ENCODE measurements around the gene MIAT.

Gene MIAT

DNA sequence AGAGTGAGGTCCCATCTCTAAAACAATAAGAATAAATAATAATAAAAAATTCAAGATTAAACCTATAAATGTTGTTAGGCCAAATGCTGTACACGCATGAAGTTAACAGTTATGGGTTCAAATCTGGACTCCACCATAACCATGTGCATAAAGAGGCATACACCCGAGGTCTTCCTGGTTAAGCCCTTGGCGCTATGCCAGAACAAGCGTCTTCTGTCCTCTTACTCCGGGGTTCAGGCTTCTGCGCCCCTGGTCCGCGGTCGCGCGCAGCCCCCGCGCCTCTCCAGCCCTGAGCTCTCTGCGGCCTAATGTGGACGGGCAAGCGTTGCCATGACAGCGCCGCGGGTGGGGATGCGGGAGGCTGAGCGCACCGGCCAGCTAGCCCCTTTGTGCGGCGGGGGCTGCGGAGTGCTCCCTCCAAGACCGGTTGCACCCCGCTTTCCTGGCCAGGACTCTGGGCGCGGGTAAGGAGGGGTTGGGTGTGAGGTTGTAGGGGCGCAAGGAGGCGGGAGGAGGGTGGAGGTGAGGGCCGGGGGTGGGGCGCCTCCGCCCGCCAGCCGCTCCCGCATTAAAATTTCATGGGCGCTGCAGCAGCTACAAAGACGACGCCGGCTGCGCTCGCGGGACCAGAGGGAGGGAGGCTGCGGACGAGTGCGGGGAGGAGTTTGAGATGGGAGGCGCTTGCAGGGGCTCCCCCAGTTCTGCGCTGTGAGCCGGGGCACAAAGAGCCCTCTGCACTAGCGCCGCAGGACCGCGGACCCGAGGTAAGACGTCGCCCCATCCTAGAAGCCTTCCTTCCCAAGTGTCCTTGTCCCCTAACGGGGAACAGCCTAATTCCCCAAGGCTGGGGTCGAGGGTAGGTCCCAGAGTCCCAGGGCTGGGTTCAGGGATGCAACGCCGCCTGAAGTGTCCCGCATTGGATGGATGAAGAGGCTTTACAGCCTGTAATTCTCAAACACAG is at the start of gene MIAT:
Gene MIAT, plus strand, starts transcription at position 698 of the 961 bp plus-strand sequence.
- H3K4me3 ChIP-seq (ENCODE audit: low read depth in 1 of 2, low read length in 1 of 2) = peak within 1 kb of the TSS; percentile 65 to 68
- TF ChIP-seq, protein P1, sequence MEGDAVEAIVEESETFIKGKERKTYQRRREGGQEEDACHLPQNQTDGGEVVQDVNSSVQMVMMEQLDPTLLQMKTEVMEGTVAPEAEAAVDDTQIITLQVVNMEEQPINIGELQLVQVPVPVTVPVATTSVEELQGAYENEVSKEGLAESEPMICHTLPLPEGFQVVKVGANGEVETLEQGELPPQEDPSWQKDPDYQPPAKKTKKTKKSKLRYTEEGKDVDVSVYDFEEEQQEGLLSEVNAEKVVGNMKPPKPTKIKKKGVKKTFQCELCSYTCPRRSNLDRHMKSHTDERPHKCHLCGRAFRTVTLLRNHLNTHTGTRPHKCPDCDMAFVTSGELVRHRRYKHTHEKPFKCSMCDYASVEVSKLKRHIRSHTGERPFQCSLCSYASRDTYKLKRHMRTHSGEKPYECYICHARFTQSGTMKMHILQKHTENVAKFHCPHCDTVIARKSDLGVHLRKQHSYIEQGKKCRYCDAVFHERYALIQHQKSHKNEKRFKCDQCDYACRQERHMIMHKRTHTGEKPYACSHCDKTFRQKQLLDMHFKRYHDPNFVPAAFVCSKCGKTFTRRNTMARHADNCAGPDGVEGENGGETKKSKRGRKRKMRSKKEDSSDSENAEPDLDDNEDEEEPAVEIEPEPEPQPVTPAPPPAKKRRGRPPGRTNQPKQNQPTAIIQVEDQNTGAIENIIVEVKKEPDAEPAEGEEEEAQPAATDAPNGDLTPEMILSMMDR (IDR thresholded peaks at IDR 0.05) = no peak
- peaks cover 22% of the 10 kb centered on the region for H3K27me3 ChIP-seq
- peak within 1 kb of the TSS; percentile 67 for H3K27ac ChIP-seq
- H3K36me3 ChIP-seq = no peaks in the 10 kb centered on the region
- H3K4me1 ChIP-seq (ENCODE audit: control insufficient read depth in 1 of 2, insufficient read depth in 1 of 2, low read depth in 1 of 2, low read length in 1 of 2) = peaks cover 59 to 60% of the 10 kb centered on the region in 2 experiments
- H3K9me3 ChIP-seq = no peaks in the 10 kb centered on the region

DNA sequence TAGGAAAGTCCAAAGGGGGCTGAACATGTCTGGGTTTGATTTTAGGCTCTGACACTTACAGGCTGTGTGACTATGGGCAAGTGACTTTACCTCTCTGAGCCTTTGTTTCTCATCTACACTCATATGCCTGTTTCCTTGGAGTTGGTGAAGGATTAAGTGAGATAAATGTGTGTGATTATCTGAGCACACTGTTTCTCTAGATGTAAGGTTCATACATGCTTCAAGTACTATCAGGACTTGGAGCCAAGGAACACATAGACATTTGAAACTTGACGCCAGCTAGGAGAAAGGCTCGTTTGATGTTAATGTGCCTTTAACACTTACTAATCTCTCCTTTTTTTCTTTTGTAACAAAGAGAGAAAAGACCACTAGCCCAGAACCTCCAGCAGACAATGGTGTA is 49.3 kb upstream of the MIAT start:
- no peaks in the 10 kb centered on the region for H3K36me3 ChIP-seq
- H3K9me3 ChIP-seq = no peaks in the 10 kb centered on the region
- TF ChIP-seq, protein P1 (IDR thresholded peaks at IDR 0.05) = no peak
- H3K27me3 ChIP-seq = no peaks in the 10 kb centered on the region
- H3K4me1 ChIP-seq (ENCODE audit: control insufficient read depth in 1 of 2, insufficient read depth in 1 of 2, low read depth in 1 of 2, low read length in 1 of 2) = no peaks in the 10 kb centered on the region
- no peak overlapping the region for H3K4me3 ChIP-seq (ENCODE audit: low read depth in 1 of 2, low read length in 1 of 2)
- H3K27ac ChIP-seq = no peak overlapping the region

DNA sequence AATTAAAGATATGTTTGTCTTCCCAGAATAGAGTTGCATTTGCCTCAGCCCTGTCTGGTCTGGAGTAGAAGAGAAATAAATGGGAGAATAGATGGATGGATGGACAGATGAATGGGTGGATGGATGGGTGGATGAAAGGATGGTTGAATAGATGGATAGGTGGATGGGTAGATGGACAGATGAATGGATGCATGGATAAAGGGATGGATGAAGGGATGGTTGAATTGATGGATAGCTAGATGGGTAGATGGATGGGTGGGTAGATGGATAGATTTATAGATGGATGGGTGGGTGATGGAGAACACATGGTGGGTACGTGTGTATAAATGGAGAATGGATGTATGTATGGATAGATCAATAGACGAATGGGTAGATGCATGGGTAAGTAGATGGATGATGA is 48.1 kb upstream of the MIAT start:
- Histone ChIP-seq H3K4me1 (ENCODE audit: control insufficient read depth in 1 of 2, insufficient read depth in 1 of 2, low read depth in 1 of 2, low read length in 1 of 2) (no peaks in the 10 kb centered on the region), H3K36me3 (no peaks in the 10 kb centered on the region), H3K27ac (no peak overlapping the region), H3K9me3 (no peaks in the 10 kb centered on the region), H3K27me3 (no peaks in the 10 kb centered on the region), H3K4me3 (ENCODE audit: low read depth in 1 of 2, low read length in 1 of 2) (no peak overlapping the region)
- TF ChIP-seq, protein P1 (IDR thresholded peaks at IDR 0.05) = no peak

DNA sequence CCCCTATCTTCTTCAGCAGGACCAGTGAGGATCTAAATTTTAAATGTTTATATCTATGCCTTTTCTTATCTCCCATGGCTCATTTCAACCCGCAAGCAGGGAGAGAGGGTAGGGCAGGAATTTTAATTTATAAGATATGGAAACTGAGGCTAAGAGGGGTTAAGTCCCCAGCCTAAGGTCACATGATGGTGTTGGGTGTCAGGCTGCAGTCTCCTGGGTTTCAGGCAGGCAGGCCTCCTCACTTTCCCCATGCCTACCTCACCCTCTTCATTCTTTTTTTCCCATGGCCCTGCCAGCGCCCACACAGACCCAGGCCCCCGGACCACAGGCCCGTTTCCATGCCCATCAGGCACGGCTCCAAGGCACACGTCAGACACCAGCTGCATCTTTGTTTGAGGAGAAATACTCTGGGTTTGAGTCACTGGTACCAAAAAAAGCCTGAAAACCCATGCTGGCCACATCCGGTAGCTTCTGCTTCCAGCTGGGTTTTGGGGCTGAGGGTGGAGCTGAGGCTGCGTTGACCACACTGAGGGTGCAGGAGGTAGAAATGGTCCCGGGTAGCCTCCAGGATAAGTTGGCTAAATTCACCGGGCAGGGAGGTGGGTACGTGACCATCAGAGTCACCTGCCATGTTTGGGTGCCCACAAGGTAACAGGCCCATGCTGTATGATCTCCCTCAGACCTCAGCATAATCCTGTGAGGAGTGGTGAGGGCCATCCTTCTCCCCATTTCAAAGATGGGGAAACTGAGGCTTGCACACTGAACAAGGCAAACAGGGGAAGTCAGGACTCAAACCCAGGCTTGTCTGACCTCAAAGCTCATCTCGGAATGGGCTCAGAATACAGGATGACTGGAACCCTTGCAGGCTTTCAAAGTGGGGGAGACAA is 47.1 kb upstream of the MIAT start:
- H3K36me3 ChIP-seq = no peaks in the 10 kb centered on the region
- TF ChIP-seq, protein P1 (IDR thresholded peaks at IDR 0.05) = no peak
- no peaks in the 10 kb centered on the region for H3K4me1 ChIP-seq (ENCODE audit: control insufficient read depth in 1 of 2, insufficient read depth in 1 of 2, low read depth in 1 of 2, low read length in 1 of 2)
- no peak overlapping the region for H3K27ac ChIP-seq
- H3K4me3 ChIP-seq (ENCODE audit: low read depth in 1 of 2, low read length in 1 of 2) = no peak overlapping the region
- H3K27me3 ChIP-seq = no peaks in the 10 kb centered on the region
- H3K9me3 ChIP-seq = no peaks in the 10 kb centered on the region

DNA sequence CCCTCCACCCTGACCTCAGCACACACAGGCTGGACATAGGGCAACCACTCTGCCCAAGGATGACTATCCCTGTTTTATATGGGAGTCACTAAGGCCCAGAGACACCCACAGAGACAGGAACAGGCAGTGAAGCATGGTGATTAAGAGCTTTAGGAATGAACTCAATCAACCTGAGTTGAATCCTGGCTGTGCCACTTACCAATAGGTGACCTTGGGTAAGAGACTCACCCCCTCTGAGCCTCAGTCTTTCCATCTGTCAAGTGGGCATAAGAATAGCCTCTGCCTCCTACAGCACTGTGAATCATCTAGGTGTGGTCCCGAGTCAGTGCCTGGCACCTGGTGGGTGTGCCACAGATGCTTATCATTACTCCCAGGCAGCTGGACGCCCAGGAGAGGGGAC is 46.4 kb upstream of the MIAT start:
- Histone ChIP-seq H3K27ac (no peak overlapping the region), H3K4me1 (ENCODE audit: control insufficient read depth in 1 of 2, insufficient read depth in 1 of 2, low read depth in 1 of 2, low read length in 1 of 2) (no peaks in the 10 kb centered on the region), H3K4me3 (ENCODE audit: low read depth in 1 of 2, low read length in 1 of 2) (no peak overlapping the region), H3K36me3 (no peaks in the 10 kb centered on the region), H3K27me3 (no peaks in the 10 kb centered on the region), H3K9me3 (no peaks in the 10 kb centered on the region)
- TF ChIP-seq, protein P1 (IDR thresholded peaks at IDR 0.05) = no peak

All from neutrophil (primary cell).